ENCODE data around the gene SLC7A1.

SLC7A1 gene

GRCh38 chr13:29480893-29481525 is 114.5 kb downstream of the SLC7A1 start:
- TF ChIP-seq POLR2A (IDR thresholded peaks at IDR 0.05; ENCODE audit: extremely low read depth, insufficient read length), result no peak
- no peak for TF ChIP-seq CTCF (IDR thresholded peaks at IDR 0.05; ENCODE audit: low read depth, low read length)
- no peak for TF ChIP-seq MYC (IDR thresholded peaks at IDR 0.05; ENCODE audit: low read depth, low read length)
- no peak for TF ChIP-seq MAX (IDR thresholded peaks at IDR 0.05; ENCODE audit: low read depth, low read length)
- H3K4me3 ChIP-seq (ENCODE audit: low read depth, low read length), result no peak overlapping the region
- no peak for DNase-seq (ENCODE audit: low read depth)

DNA sequence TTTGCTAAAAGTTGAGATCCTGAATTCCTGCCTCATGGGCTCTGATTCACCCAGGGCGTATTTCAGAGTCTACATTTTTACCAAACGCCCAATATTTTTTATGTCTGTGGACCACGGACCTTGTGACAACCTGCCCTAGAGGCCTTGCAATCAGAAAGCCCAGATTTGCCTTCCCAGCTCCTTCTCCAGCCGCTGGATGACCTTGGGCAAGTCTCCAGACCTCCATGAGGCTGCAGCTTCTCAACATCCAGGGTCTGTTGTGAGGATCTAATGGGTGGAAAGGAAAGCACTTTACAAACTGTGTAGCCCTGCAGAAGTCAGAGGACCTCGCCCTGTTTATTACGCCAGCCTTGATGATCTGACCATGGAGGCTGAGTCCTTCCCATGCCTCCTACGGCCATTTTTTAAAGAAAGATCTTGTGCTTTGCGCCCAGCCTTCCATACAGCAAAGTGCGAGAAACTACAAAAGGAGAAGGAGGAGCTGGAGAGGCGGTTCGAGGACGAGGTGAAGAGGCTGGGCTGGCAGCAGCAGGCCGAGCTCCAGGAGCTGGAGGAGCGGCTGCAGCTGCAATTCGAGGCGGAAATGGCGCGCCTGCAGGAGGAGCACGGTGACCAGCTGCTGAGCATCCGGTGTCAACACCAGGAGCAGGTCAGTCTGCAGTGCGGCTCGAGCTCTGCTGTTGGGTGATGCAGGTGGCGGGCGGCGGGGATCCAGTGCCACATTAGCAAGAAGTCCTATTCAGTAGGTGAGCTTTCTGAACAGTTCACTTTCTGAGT is 115.6 kb downstream of the SLC7A1 start:
- H3K4me3 ChIP-seq (ENCODE audit: low read depth, low read length), result no peak overlapping the region
- TF ChIP-seq MYC (IDR thresholded peaks at IDR 0.05; ENCODE audit: low read depth, low read length) (no peak), POLR2A (IDR thresholded peaks at IDR 0.05; ENCODE audit: extremely low read depth, insufficient read length) (no peak)
- DNase-seq (ENCODE audit: low read depth), result peak; percentile 85

DNA sequence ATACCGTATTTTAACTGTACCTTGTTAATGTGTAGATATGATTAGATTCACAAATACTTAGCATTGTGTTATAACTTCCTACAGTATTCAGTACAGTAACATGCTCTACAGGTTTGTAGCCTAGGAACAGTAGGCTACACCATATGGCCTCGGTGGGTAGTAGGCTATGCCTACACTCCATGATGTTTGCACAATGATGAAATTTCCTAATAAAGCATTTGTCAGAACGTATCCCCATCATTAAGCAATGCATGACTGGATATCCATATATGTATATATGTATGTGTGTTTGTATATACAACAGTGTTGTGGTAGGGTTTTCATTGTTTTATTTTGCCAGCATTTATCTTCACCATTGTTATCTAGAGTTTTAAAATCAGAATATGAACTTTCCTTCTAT is 119.4 kb downstream of the SLC7A1 start:
- TF ChIP-seq MAX (IDR thresholded peaks at IDR 0.05; ENCODE audit: low read depth, low read length), result no peak
- no peak for TF ChIP-seq POLR2A (IDR thresholded peaks at IDR 0.05; ENCODE audit: extremely low read depth, insufficient read length)
- no peak for TF ChIP-seq MYC (IDR thresholded peaks at IDR 0.05; ENCODE audit: low read depth, low read length)
- TF ChIP-seq CTCF (IDR thresholded peaks at IDR 0.05; ENCODE audit: low read depth, low read length), result no peak
- DNase-seq (ENCODE audit: low read depth), result no peak

DNA sequence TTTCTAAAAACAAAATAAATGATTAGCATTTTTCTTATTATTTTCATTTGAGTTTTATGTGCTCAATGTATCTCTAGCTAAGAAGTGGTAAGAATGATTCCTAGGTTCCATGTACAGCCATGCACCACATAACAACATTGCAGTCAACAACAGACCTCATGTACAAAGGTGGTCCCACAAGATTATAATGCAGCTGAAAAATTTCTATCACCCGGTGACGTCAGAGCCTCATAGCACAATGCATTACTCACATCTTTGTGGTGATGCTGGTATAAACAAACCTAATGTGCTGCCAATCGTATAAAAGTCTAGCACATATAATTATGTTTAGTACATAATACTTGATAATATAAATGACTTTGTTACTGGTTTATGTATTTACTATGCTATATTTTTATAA is 120.5 kb downstream of the SLC7A1 start:
- TF ChIP-seq POLR2A (IDR thresholded peaks at IDR 0.05; ENCODE audit: extremely low read depth, insufficient read length), result no peak
- no peak for TF ChIP-seq MAX (IDR thresholded peaks at IDR 0.05; ENCODE audit: low read depth, low read length)
- no peak for TF ChIP-seq MYC (IDR thresholded peaks at IDR 0.05; ENCODE audit: low read depth, low read length)
- no peak for TF ChIP-seq CTCF (IDR thresholded peaks at IDR 0.05; ENCODE audit: low read depth, low read length)
- DNase-seq (ENCODE audit: low read depth), result no peak
- H3K4me3 ChIP-seq (ENCODE audit: low read depth, low read length), result no peak overlapping the region

More for the DNA sequence above, 119.4 kb downstream of the SLC7A1 start:
- no peak overlapping the region for H3K4me3 ChIP-seq (ENCODE audit: low read depth, low read length)

- TF ChIP-seq MYC (IDR thresholded peaks at IDR 0.05; ENCODE audit: low read depth, low read length) (no peak), MAX (IDR thresholded peaks at IDR 0.05; ENCODE audit: low read depth, low read length) (no peak), CTCF (IDR thresholded peaks at IDR 0.05; ENCODE audit: low read depth, low read length) (no peak), POLR2A (IDR thresholded peaks at IDR 0.05; ENCODE audit: extremely low read depth, insufficient read length) (no peak)
- DNase-seq (ENCODE audit: low read depth), result no peak
- no peak overlapping the region for H3K4me3 ChIP-seq (ENCODE audit: low read depth, low read length)
Measured at GRCh38 chr13:29473166-29473565, 122.3 kb downstream of the SLC7A1 start.

- TF ChIP-seq MYC (IDR thresholded peaks at IDR 0.05; ENCODE audit: low read depth, low read length) (peak; percentile 65; the same call in 1 of the 2 replicates), POLR2A (IDR thresholded peaks at IDR 0.05; ENCODE audit: extremely low read depth, insufficient read length) (no peak), MAX (IDR thresholded peaks at IDR 0.05; ENCODE audit: low read depth, low read length) (peak; percentile 41; the same call in 1 of the 2 replicates), CTCF (IDR thresholded peaks at IDR 0.05; ENCODE audit: low read depth, low read length) (peak; percentile 100)
- H3K4me3 ChIP-seq (ENCODE audit: low read depth, low read length), result no peak overlapping the region
- DNase-seq (ENCODE audit: low read depth), result peak; percentile 81
Measured at GRCh38 chr13:29472332-29472961, 123.0 kb downstream of the SLC7A1 start.

Data from NB4 (cell line).